ENCODE data around the gene COL28A1.

- TF ChIP-seq REST (IDR thresholded peaks at IDR 0.05; ENCODE audit: unreplicated experiment) (no peak), POLR2AphosphoS5 (IDR thresholded peaks at IDR 0.05; ENCODE audit: low read depth) (no peak), CTCF (conservative IDR thresholded peaks at IDR 0.05; ENCODE audit: low read depth in 2 of 2) (no peak), NANOG (IDR thresholded peaks at IDR 0.05; ENCODE audit: borderline replicate concordance) (no peak)
Measured at GRCh38 chr7:7564323-7564780, 28.7 kb upstream of the COL28A1 start.
